H1 (cell line): ENCODE measurements around the gene OSBPL6. TPM values are rescaled to one million over a fixed set of nuclear protein-coding genes. Genes with fewer than 3 reads are reported as not detected.

ENCODE experiments used
- CTCF ChIA-PET: fragments of 300-600 bp; sonication (Branson Sonifier 250); formaldehyde crosslinking; loops from one replicate; lab custom pipeline; 2021; ENCODE audit not compliant: partially characterized antibody; lab: Charles Lee
- POLR2A ChIA-PET: fragments of 300-600 bp; sonication (Branson Sonifier 250); formaldehyde crosslinking; loops from one replicate; lab custom pipeline; 2021; ENCODE audit warnings: inconsistent platforms; ENCODE audit not compliant: partially characterized antibody; lab: Charles Lee
- DNase-seq, 2 experiments: peaks; one replicate each; pipeline versions ENCODE4 v3.0.0 to v3.0.0-alpha.2; 2010 to 2022; ENCODE audit warnings: low spot score in 2 of 2, low read depth in 1 of 2, mixed read lengths in 1 of 2
- FAIRE-seq: peaks from 2 replicates; lab custom pipeline; 2011; peaks lifted over from hg19 to GRCh38; lab: Jason Lieb, UNC
- H2AFZ ChIP-seq: 2 replicates; pipeline ENCODE4 v1.8.1; 2012; ENCODE audit warnings: low read length, inconsistent platforms
- H2AK5ac ChIP-seq: 2 replicates; pipeline ENCODE4 v1.6.1; 2013; ENCODE audit warnings: low read depth, low read length
- H2BK120ac ChIP-seq: replicated peaks from 2 replicates; pipeline ENCODE3; 2013; ENCODE audit warnings: low read depth, low read length, inconsistent platforms
- H2BK12ac ChIP-seq: 2 replicates; pipeline ENCODE4 v1.6.1; 2013; ENCODE audit warnings: low read depth, low read length
- H2BK15ac ChIP-seq: 2 replicates; pipeline ENCODE4 v1.6.1; 2013; ENCODE audit warnings: low read length
- H2BK20ac ChIP-seq: 2 replicates; pipeline ENCODE4 v1.6.1; 2013; ENCODE audit warnings: low read length
- H2BK5ac ChIP-seq: 2 replicates; pipeline ENCODE4 v1.6.1; 2013; ENCODE audit warnings: low read depth, low read length
- H3K14ac ChIP-seq: 2 replicates; pipeline ENCODE4 v1.6.1; 2013; ENCODE audit warnings: inconsistent platforms; ENCODE audit not compliant: insufficient read length
- H3K18ac ChIP-seq: 2 replicates; pipeline ENCODE4 v1.6.1; 2013; ENCODE audit warnings: low read length; ENCODE audit errors: extremely low read depth
- H3K23ac ChIP-seq: 2 replicates; pipeline ENCODE4 v1.6.1; 2013; ENCODE audit warnings: inconsistent platforms; ENCODE audit not compliant: insufficient read length
- H3K23me2 ChIP-seq: 2 replicates; pipeline ENCODE4 v1.6.1; 2013; ENCODE audit warnings: low read depth, low read length
- H3K27ac ChIP-seq: 2 replicates; pipeline ENCODE4 v1.6.1; 2011; ENCODE audit warnings: low read depth, low read length, inconsistent platforms
- H3K27me3 ChIP-seq, 4 experiments: replicated peaks in 1 of 4; 1 replicate in 1 of 4; 2 replicates in 3 of 4; pipeline versions ENCODE4 v1.6.1 to v1.8.1; 2011 to 2013; ENCODE audit warnings: low read length in 3 of 4, mild to moderate bottlenecking in 3 of 4, inconsistent platforms in 2 of 4, mixed read lengths in 2 of 4, moderate library complexity in 1 of 4; ENCODE audit not compliant: control insufficient read depth in 3 of 4, insufficient read depth in 3 of 4; ENCODE audit errors: extremely low read depth in 1 of 4
- H3K36me3 ChIP-seq, 4 experiments: 2 replicates each; pipeline versions ENCODE4 v1.6.1 to v1.8.1; 2011 to 2013; ENCODE audit warnings: mild to moderate bottlenecking in 4 of 4, low read length in 3 of 4, moderate library complexity in 2 of 4, control low read depth in 1 of 4, inconsistent platforms in 1 of 4; ENCODE audit not compliant: insufficient read depth in 4 of 4, control insufficient read depth in 2 of 4
- H3K4ac ChIP-seq: replicated peaks from 2 replicates; pipeline ENCODE3; 2013; ENCODE audit warnings: low read length, low read depth, mixed read lengths, inconsistent platforms; ENCODE audit not compliant: insufficient read length
- H3K4me1 ChIP-seq, 4 experiments: replicated peaks in 1 of 4; 1 replicate in 1 of 4; 2 replicates in 3 of 4; pipeline versions ENCODE4 v1.6.1 to v1.8.1; 2011 to 2013; ENCODE audit warnings: low read length in 3 of 4, inconsistent platforms in 2 of 4, mixed read lengths in 1 of 4; ENCODE audit not compliant: insufficient read depth in 4 of 4, control insufficient read depth in 3 of 4
- H3K4me2 ChIP-seq, 2 experiments: 2 replicates each; pipeline versions ENCODE4 v1.6.1 to v1.8.1; 2011 to 2013; ENCODE audit warnings: low read depth in 2 of 2, low read length in 2 of 2, control low read depth in 1 of 2, inconsistent platforms in 1 of 2, mild to moderate bottlenecking in 1 of 2; ENCODE audit not compliant: insufficient read depth in 1 of 2
- H3K4me3 ChIP-seq, 4 experiments: fragments of 200-600, 300-600 bp in 1 of 4; sonication (generic), shearing (Covaris generic), sonication (Bioruptor Twin) in 1 of 4; 2 replicates each; pipeline versions ENCODE4 v1.5.1 to v1.8.1; 2011 to 2016; ENCODE audit warnings: low read length in 4 of 4, low read depth in 3 of 4, control low read depth in 2 of 4, inconsistent platforms in 2 of 4, mild to moderate bottlenecking in 2 of 4, mixed read lengths in 1 of 4, moderate library complexity in 1 of 4; ENCODE audit not compliant: insufficient read depth in 2 of 4; ENCODE audit errors: extremely low read depth in 1 of 4
- H3K56ac ChIP-seq: replicated peaks from 2 replicates; pipeline ENCODE3; 2013; ENCODE audit warnings: low read depth, mild to moderate bottlenecking, mixed read lengths, low read length, inconsistent platforms; ENCODE audit not compliant: insufficient read length
- H3K79me1 ChIP-seq: 2 replicates; pipeline ENCODE4 v1.6.1; 2013; ENCODE audit warnings: low read depth, low read length, control low read depth
- H3K79me2 ChIP-seq, 2 experiments: 2 replicates each; pipeline versions ENCODE4 v1.6.1 to v1.8.1; 2012 to 2013; ENCODE audit warnings: low read length in 2 of 2, mild to moderate bottlenecking in 2 of 2, inconsistent platforms in 1 of 2; ENCODE audit not compliant: insufficient read depth in 2 of 2, control insufficient read depth in 1 of 2
- H3K9ac ChIP-seq, 4 experiments: replicated peaks in 1 of 4; 1 replicate in 1 of 4; 2 replicates in 3 of 4; pipeline versions ENCODE4 v1.6.1 to v1.8.1; 2011 to 2013; ENCODE audit warnings: low read depth in 3 of 4, low read length in 3 of 4, control low read depth in 2 of 4, mild to moderate bottlenecking in 2 of 4, moderate library complexity in 2 of 4, inconsistent platforms in 1 of 4; ENCODE audit errors: extremely low read depth in 1 of 4
- H3K9me3 ChIP-seq, 2 experiments: 2 replicates each; pipeline versions ENCODE4 v1.6.1 to v1.8.1; 2012 to 2013; ENCODE audit warnings: mild to moderate bottlenecking in 2 of 2, moderate library complexity in 2 of 2, control low read depth in 1 of 2, inconsistent platforms in 1 of 2, low read depth in 1 of 2, low read length in 1 of 2, mixed read lengths in 1 of 2; ENCODE audit not compliant: insufficient read depth in 2 of 2
- H4K20me1 ChIP-seq, 2 experiments: replicated peaks in 1 of 2; 2 replicates each; pipeline versions ENCODE3 to v1.8.1; 2011 to 2013; ENCODE audit warnings: inconsistent platforms in 2 of 2, low read length in 2 of 2, mild to moderate bottlenecking in 1 of 2; ENCODE audit not compliant: insufficient read depth in 2 of 2, control insufficient read depth in 1 of 2
- H4K5ac ChIP-seq: 2 replicates; pipeline ENCODE4 v1.6.1; 2013; ENCODE audit warnings: low read length, low read depth, mixed read lengths, inconsistent platforms; ENCODE audit not compliant: insufficient read length
- H4K8ac ChIP-seq: 2 replicates; pipeline ENCODE4 v1.8.0; 2013; ENCODE audit warnings: mild to moderate bottlenecking, moderate library complexity, low read length, inconsistent platforms; ENCODE audit not compliant: insufficient read depth; ENCODE audit errors: extremely low read depth
- H4K91ac ChIP-seq: replicated peaks from 2 replicates; pipeline ENCODE3; 2013; ENCODE audit warnings: low read length, mixed read lengths, inconsistent platforms; ENCODE audit not compliant: insufficient read length
- CBX5 ChIP-seq: fragments of 300-800, 300-1000 bp; sonication (generic); IDR thresholded peaks from 2 replicates; pipeline ENCODE4 v1.7.1; 2016; ENCODE audit warnings: antibody characterized with exemption, low read length, low read depth
- CEBPB ChIP-seq: IDR thresholded peaks from 2 replicates; pipeline ENCODE4 v1.6.1; 2012; ENCODE audit warnings: low read depth, low read length
- CTBP2 ChIP-seq: IDR thresholded peaks from 2 replicates; pipeline ENCODE4 v1.7.0; 2011; ENCODE audit warnings: borderline replicate concordance, mild to moderate bottlenecking, moderate library complexity, mixed read lengths, low read length; ENCODE audit not compliant: insufficient read depth, insufficient read length
- RBBP5 ChIP-seq: IDR thresholded peaks from 2 replicates; pipeline ENCODE4 v1.7.1; 2012; ENCODE audit warnings: low read depth, mild to moderate bottlenecking, inconsistent platforms, low read length, moderate library complexity, borderline replicate concordance
- SP2 ChIP-seq: IDR thresholded peaks from 2 replicates; pipeline ENCODE4 v1.6.1; 2012; ENCODE audit warnings: mild to moderate bottlenecking, low read length, inconsistent platforms
- WGBS, 2 experiments: shearing (Covaris generic) in 1 of 2; methylation state at CpG; one replicate each; pipeline versions ENCODE4 v1.1.6 to v1.1.7; 2013 to 2015; ENCODE audit warnings: low lambda C conversion rate in 2 of 2, mixed read lengths in 2 of 2, inconsistent platforms in 1 of 2, low coverage in 1 of 2, missing lambda C conversion rate in 1 of 2; ENCODE audit not compliant: insufficient replicate concordance in 2 of 2, insufficient coverage in 1 of 2, insufficient read length in 1 of 2; ENCODE audit errors: extremely low coverage in 1 of 2, missing lambda C conversion rate in 1 of 2; 5-methylcytosine and 5-hydroxymethylcytosine counted together
- polyA plus RNA-seq, 7 experiments: library from polyadenylated mRNA; depleted of rRNA in 3 of 7; stranded (reverse) in 5 of 7; unstranded in 2 of 7; fragments of >200 nt in 5 of 7; fragments of 200-250 nt in 2 of 7; gene quantifications; 1 replicate in 5 of 7; 2 replicates in 1 of 7; 4 replicates in 1 of 7; pipeline versions ENCODE4 v1.2.1 to v1.2.3, GENCODE V29; 2011 to 2013; ENCODE audit warnings: missing spikeins in 2 of 7, mixed read lengths in 2 of 7
- total RNA-seq: library from RNA; stranded (reverse); fragmentation: NEBNext Ultra II Directional; extraction: Animal tissue kit (Norgen Biotek cat#: 25700); gene quantifications from 2 replicates; pipeline ENCODE4 v1.2.1, GENCODE V29; 2021

OSBPL6 gene
- total and polyA plus RNA-seq, 2 of the 8 experiments (the other 6 are each of a cell fraction or from before 2014, with no cell fraction given), result 1.7 to 5.6 TPM

DNA sequence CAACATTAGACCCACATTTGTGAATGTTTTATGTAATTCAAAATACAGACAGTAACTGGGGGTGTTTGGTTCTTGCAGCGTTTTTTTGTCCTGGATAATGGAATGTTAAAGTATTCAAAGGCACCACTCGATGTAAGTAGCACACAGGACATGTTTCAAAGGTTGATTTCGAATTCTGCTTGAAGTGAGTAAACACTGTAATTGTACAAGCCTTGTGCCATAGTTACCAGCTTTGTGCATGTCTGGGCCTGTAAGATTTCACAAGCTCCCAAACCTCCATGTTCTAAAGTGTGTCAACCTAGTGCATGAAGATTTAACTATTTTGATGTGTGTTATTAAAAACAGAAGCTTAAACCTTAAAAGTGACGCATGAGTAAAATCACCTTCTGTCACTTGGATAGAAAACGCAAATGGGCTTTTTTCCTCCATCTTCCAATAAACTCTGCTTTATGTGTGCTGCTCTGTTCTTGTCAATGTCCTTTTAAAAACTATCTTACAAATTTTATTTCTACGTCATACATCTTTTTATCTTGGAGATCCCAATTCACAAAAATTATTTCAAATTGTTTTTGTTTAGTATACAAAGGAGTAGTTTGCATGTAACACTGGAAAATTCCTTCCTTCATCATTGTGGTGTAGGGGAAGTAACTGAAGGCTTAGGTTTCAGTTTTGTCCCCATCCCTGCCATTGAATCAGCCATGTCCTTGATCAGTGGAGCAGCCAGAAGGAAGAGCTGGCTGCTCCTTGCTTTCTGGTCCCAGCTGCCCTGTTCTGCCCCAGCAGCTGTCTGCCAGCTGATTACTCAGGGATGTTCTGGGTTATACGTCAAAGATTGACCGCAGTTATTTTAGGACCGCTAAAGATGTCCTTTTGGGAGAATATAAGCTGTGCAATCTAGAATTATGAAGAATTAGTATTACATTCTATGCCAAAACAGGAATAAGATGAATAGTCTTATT, 137.4 kb downstream of the OSBPL6 start:
- no peaks in the 10 kb centered on the region for H3K36me3 ChIP-seq
- no peak overlapping the region for H2BK20ac ChIP-seq
- no peak overlapping the region for H3K4ac ChIP-seq
- ChIA-PET POLR2A (interaction anchor here (1.2 kb wide), 1 partner anchor 18 kb away, joined by 3 read pairs; no protein-coding TSS in a partner anchor), CTCF (no interaction called here)
- H3K14ac ChIP-seq, result no peak overlapping the region
- DNase-seq (no peak), FAIRE-seq (no peak)
- H4K8ac ChIP-seq, result no peak overlapping the region
- 92 to 100% methylated on average over 1 to 9 of the region's 9 CpGs for WGBS, 2 experiments
- no peak overlapping the region for H2AK5ac ChIP-seq
- H3K23ac ChIP-seq, result no peak overlapping the region
- H3K79me1 ChIP-seq, result no peaks in the 10 kb centered on the region
- no peaks in the 10 kb centered on the region for H3K27me3 ChIP-seq
- no peaks in the 10 kb centered on the region for H3K9me3 ChIP-seq
- no peak overlapping the region for H2BK15ac ChIP-seq
- H3K4me2 ChIP-seq, result no peak overlapping the region
- no peaks in the 10 kb centered on the region for H4K20me1 ChIP-seq
- H4K91ac ChIP-seq, result no peak overlapping the region
- H3K18ac ChIP-seq, result no peak overlapping the region
- no peak overlapping the region for H3K4me3 ChIP-seq
- H4K5ac ChIP-seq, result no peak overlapping the region
- no peak overlapping the region for H2BK120ac ChIP-seq
- no peak overlapping the region for H2BK12ac ChIP-seq
- H3K56ac ChIP-seq, result no peak overlapping the region
- no peak overlapping the region for H2BK5ac ChIP-seq
- H3K4me1 ChIP-seq, result no peaks in the 10 kb centered on the region
- H3K27ac ChIP-seq, result no peak overlapping the region
- H3K23me2 ChIP-seq, result no peaks in the 10 kb centered on the region
- no peak overlapping the region for H2AFZ ChIP-seq
- no peak for TF ChIP-seq CBX5
- TF ChIP-seq CEBPB, result no peak
- no peak for TF ChIP-seq CTBP2
- no peak for TF ChIP-seq RBBP5
- TF ChIP-seq SP2, result no peak
- no peak overlapping the region for H3K9ac ChIP-seq
- no peaks in the 10 kb centered on the region for H3K79me2 ChIP-seq
